NCI-H748 (cell line): ENCODE data around the gene CNOT6.
"Not testable (repeated sequence)": the region's sequence is repeated elsewhere in the genome, so short reads cannot be mapped to it uniquely, and the experiment has no call there.

Experiments used
- DNase-seq: peaks from one replicate; lab custom pipeline; 2025; ENCODE audit not compliant: unreplicated experiment; lab: John Stamatoyannopoulos, UW

The CNOT6 gene

DNA sequence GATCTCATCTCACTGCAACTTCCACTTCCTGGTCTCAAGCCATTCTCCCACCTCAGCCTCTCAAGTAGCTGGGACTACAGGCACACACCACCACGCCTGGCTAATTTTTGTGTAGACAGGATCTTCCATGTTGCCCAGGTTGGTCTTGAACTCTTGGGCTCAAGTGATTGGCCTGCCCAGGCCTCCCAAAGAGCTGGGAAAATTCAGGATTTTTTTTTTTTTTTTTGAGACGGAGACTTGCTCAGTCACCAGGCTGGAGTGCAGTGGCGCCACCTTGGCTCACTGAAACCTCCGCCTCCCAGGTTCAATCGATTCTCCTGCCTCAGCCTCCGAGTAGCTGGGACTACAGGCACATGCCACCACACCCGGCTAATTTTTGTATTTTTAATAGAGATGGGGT lies 21.8 kb downstream of the CNOT6 start:
- DNase-seq = not testable (repeated sequence)

DNA sequence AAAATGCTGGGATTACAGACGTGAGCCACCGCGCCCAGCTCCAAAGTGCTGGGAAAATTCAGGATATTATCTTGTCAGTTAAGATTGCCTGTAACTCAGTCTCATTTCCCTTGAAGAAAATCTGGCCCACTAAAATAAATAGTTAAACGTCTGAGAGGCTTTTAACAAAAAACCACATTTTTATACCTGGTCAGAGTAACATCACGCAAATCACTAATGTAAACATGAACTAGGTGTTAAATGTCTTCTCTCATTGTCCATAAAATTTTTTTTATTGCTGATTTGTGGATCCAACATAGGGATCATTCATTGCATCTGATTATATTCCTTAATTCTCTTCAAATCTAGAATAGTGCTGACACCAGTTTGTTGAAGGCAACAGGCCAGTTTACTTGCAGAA lies 22.3 kb downstream of the CNOT6 start:
- no peak for DNase-seq

DNA sequence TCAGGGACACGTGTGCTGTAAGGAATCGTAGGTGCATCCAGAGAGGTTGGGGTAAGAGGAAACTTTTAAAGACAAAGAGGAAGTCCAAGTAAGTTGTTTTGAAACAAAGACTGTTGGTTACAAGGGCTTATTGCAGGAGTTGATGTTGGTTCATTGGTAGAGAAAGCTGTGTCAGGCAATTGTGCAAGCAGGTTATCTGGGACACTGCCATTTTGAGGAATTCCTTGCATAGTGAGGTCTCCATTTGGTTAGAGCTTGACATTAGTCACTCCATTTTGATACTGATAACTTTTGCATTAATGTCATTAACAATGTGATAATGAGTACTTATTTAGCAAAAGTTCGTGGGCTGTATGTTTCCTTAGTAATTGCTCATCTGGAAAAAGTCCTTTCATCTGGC lies 24.9 kb downstream of the CNOT6 start:
- DNase-seq = no peak

GRCh38 chr5:180521101-180521500 lies 26.9 kb downstream of the CNOT6 start:
- DNase-seq = no peak

DNA sequence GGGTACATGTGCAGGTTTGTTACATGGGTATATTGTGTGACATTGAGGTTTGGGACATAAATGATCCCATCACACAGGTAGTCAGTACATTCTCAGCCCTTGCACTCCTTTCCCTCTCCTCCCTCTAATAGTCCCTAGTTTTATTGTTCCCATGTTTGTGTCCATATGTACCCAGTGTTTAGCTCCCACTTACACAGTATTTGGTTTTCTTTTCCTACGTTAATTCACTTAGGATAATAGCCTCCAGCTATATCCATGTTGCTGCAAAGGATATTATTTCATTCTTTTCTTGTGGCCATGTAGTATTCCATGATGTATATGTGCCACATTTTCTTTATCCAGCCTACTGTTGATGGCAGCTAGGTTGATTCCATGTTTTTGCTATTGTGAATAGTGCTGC lies 27.4 kb downstream of the CNOT6 start:
- DNase-seq = no peak

DNA sequence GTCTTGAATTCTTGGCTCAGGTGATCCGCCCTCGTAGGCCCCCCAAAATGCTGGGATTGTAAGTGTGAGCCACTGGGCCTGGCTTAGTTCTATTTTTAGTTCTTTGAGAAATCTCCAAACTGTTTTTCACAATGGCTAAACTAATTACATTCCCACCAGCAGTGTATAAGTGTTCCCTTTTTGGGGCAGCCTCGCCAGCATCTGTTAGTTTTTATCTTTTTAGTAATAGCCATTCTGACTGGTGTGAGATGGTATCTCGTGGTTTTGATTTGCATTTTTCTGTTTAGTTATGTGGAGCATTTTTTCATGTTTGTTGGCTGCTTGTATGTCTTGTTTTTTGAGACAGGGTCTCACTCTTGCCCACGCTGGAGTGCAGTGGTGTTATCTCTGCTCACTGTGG lies 28.2 kb downstream of the CNOT6 start:
- no peak for DNase-seq

GRCh38 chr5:180523629-180524466 lies 29.7 kb downstream of the CNOT6 start:
- no peak for DNase-seq

- DNase-seq = no peak
Observed at GRCh38 chr5:180525399-180525798, 31.2 kb downstream of the CNOT6 start.

DNA sequence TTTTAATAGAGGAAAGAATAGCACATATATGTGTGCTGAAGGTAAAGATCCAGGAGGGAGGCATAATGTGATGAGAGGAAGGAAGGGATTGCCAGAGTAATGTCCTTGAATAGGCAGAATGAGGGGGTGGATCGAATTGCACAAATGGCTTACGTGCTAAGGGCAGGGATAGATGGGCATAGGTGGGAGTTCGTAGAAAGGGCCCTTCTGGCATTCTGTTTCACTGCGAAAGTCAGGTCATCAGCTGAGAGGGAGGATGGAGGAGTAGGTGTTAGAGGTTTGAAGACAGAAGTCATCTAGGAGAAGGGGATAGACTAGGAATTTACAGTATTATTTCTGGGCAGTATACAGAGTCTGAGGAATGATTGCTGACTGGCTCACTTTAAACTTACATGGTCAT lies 32.1 kb downstream of the CNOT6 start:
- no peak for DNase-seq

DNA sequence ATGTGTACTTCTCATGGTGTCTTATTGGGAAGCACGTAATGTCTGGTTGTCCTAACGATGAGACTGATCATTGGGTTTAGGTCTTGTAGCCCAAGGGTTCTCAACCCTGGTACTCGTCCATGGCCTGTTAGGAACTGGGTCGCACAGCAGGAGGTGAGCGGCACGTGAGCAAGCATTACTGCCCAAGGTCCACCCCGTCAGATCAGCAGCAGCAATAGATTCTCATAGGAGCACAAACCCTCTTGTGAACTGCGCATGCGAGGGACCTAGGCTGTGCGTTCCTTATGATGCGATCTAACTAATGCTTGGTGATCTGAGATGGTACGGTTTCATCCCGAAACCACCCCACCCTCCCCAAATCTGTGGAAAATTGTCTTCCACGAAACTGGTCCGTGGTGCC lies 33.5 kb downstream of the CNOT6 start:
- no peak for DNase-seq

DNA sequence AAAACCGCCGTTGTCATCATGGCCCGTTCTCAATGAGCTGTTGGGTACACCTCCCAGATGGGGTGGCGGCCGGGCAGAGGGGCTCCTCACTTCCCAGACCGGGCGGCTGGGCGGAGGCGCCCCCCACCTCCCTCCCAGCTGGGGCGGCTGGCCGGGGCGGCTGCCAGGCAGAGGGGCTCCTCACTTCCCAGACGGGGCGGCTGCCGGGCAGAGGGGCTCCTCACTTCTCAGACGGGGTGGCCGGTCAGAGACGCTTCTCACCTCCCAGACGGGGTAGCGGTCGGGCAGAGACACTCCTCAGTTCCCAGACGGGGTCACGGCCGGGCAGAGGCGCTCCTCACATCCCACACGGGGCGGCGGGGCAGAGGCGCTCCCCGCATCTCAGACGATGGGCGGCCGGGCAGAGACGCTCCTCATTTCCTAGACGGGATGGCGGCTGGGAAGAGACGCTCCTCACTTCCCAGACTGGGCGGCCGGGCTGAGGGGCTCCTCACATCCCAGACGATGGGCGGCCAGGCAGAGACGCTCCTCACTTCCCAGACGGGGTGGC lies 36.9 kb downstream of the CNOT6 start:
- not testable (repeated sequence) for DNase-seq

DNA sequence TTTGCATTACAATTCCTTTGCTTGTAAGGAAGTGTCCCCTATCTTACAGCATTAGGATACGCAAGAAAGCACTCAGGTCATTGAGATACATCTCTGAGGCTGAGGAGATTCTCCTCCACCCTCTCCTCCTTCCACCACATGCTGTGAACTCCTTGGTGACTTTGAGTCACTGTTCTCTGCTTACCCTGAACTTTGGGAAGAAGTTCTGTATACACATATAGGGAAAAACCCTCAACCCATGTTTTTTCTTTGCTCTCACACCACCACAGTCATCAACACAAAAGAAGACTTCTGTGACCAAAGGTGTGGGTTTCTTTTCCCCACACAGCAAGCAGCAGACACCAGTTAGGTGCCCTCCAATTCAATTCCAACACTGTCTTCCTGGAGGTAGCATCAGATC lies 38.1 kb downstream of the CNOT6 start:
- DNase-seq = no peak

GRCh38 chr5:180533845-180534244 lies 39.7 kb downstream of the CNOT6 start:
- DNase-seq = no peak

GRCh38 chr5:180535573-180535972 lies 41.4 kb downstream of the CNOT6 start:
- DNase-seq = no peak

DNA sequence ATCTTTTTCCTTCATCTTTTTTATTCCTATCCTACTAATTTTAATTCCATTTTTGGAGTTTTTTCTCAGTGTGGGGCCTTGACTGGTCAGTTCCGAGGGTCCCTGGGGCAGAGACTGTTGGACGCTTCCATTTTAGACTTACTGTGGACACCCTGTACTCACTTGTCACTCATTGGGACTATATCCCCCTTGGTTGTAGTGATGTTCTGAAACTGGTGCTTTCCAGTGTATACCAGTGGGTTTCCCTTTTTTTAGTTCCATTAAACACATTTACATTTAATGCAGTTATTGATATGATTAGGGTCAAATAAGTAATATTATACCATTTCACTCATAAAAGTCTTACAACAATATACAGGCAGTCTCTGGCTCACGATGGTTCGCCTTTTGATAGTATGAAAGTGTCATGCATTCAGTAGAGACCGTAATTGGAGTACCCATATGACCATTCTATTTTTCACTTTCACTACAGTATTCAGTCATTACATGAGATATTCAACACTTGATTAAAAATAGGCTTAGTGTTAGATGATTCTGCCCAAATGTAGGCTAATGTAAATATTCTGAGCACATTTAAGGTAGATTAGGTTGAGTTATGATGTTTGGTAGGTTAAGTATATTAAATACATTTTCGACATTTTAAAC lies 46.0 kb downstream of the CNOT6 start:
- no peak for DNase-seq

DNA sequence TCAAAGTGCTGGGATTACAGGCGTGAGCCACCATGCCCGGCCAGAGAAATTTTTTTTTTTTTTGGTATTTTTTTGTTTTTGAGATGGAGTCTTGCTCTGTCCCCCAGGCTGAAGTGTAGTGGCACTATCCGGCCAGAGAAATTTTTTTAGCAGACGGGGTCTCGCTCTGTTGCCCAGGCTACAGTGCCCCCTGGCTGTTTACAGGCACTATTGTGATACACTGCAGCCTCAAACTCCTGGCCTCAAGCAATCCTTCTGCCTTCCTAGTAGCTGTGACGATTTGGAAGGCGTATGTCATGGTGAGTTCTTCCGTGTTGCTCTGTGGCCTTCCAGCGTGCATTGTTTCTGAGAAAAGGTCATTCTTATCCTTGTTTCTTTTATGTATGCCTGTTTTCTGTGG lies 47.5 kb downstream of the CNOT6 start:
- no peak for DNase-seq

DNA sequence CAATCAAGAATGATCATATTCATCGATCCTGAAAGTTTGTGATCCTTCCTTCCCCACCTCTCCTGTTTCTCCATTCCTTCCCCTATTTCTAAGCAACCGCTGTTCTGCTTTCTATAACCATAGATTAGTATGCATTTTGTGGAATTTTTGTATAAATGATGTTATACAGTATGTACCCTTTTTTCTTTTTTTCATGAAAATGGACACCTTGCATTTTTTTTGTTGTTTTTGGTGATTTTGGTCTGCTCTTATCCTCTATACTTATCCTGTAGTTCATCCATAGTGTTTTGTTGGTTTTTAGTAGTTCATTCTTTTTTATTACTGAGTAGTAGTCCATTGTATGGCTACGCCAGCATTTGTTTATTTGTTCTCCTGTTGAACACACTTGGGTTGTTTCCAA lies 51.1 kb downstream of the CNOT6 start:
- no peak for DNase-seq

DNA sequence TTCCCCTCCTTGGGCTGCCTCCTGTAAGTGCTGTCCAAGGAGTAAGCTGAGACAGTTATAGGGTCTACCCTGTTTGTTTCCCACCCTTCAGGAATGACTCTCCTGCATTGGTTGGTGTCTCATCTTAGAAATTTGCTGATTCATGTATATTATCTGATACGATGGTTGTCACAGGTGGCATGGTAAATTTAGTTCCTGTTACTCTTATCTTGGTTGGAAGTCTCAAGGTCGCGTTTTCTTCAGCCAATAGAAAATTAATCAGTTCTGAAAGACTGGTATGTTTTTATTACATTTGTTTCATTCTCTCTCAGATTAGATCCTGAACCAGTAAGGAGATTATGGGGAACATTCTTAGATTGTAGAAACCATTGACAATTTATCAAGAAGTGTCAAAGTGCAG lies 54.4 kb downstream of the CNOT6 start:
- DNase-seq = no peak

GRCh38 chr5:180553530-180553929 lies 59.4 kb downstream of the CNOT6 start:
- no peak for DNase-seq

DNA sequence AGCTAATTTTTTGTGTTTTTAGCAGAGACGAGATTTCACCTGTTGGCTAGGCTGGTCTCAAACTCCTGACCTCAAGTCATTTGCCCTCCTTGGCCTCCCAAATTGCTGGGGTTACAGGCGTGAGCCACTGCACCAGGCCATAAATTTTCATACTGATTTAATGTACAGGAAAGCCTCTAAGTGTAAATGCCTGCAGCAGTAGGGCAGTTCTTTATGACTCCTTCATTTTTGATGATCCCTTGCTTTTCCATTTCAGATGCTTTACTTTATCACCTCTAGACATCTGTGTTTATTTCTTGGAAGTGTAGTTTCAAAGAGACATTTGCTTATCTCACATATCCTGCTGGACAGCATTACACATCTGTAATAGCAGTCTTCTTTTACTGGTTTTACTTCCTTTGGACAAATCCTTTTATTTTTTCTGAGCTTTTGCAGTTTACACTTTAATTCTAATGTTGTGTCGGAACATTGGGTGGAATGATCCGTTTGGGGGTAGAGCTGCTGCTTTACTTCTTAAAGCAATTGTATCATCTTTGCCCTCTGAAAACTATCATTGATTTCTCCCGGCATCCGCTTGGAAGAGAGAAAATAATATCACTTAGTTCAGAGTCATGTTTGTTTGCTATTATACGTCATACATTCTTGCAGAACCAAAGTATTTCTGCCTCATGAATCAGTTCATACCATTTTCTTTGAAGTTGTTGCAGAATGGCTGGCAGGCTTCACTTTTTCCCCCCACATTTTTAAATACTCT lies 61.2 kb downstream of the CNOT6 start:
- no peak for DNase-seq

DNA sequence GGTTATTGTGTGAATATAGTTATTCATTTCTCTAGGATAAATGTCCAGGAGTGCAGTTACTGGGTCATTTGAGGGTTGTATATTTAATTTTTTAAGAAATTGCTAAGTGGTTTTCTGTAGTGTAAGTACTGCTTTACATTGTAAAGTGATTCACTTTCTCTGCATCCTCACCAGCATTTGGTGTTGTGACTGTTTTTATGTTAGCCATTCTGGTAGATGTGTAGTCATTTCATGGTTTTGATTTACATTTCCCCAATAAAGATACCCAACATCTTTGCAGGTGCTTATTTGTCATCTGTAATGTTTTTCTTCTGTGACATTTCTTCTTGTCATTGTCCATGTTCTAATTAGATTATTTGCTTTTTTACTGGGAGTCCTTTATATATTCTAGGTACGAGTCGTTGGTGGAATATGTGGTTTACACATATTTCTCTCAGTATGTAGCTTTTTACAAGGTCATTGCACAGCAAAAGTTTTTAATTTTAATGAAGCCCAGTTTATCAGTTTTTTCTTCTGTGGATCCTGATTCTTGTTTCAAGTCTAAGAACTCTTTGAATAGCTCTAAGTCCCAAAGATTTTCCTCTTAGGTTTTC lies 63.1 kb downstream of the CNOT6 start:
- DNase-seq = no peak
